ENCODE data around the gene GRAMD1B.
"Not testable (repeated sequence)": the region's sequence is repeated elsewhere in the genome, so short reads cannot be mapped to it uniquely, and the experiment has no call there.

GRAMD1B gene

GRCh38 chr11:123659311-123659710, 229.2 kb downstream of the GRAMD1B start:
- H3K36me3 ChIP-seq, result no peaks in the 10 kb centered on the region
- no peak for DNase-seq
- H3K4me3 ChIP-seq (ENCODE audit: low read depth, low read length), result no peak overlapping the region
- no peaks in the 10 kb centered on the region for H3K9me3 ChIP-seq
- TF ChIP-seq, protein P1, sequence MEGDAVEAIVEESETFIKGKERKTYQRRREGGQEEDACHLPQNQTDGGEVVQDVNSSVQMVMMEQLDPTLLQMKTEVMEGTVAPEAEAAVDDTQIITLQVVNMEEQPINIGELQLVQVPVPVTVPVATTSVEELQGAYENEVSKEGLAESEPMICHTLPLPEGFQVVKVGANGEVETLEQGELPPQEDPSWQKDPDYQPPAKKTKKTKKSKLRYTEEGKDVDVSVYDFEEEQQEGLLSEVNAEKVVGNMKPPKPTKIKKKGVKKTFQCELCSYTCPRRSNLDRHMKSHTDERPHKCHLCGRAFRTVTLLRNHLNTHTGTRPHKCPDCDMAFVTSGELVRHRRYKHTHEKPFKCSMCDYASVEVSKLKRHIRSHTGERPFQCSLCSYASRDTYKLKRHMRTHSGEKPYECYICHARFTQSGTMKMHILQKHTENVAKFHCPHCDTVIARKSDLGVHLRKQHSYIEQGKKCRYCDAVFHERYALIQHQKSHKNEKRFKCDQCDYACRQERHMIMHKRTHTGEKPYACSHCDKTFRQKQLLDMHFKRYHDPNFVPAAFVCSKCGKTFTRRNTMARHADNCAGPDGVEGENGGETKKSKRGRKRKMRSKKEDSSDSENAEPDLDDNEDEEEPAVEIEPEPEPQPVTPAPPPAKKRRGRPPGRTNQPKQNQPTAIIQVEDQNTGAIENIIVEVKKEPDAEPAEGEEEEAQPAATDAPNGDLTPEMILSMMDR (IDR thresholded peaks at IDR 0.05; ENCODE audit: low read depth, low read length), result no peak
- H3K4me1 ChIP-seq, result peaks cover 5% of the 10 kb centered on the region; the same call in 1 of the 2 replicates
- no peaks in the 10 kb centered on the region for H3K27me3 ChIP-seq

DNA sequence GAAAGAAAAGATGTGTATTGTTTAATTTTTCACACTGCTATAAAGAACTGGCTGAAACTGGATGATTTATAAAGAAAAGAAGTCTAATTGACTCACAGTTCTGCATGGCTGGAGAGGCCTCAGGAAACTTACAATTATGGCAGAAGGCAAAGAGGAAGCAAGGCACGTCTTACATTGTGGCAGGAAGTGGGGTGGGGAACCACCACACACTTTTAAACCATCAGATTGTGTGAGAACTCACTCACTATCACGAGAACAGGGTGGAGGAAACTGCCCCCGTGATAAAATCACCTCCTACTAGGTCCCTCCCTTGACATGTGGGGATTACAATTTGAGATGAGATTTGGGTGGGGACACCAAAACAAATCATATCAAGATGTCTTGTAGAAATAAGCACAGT, 229.9 kb downstream of the GRAMD1B start:
- H3K4me1 ChIP-seq; H3K4me3 ChIP-seq (ENCODE audit: low read depth, low read length); H3K9me3 ChIP-seq; DNase-seq; H3K27me3 ChIP-seq; H3K36me3 ChIP-seq: not testable (repeated sequence)

DNA sequence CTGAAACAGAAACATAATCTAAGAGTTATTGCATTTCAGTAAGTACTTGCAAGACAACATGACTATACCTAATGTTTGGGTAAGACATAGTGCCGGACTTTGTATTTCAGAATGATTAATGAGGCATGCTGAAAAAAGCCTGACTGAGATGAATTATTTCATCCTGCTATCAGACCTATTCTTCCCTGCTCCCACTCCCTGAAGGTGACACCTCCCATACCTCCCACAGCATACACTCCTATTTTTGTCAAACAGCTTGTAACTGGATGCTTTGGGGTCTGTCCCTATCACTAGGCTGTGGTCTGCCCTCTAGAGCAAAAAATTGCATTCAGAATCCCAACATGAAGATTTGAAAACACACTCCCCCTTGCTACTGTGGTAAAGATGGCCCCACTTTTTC, 235.2 kb downstream of the GRAMD1B start:
- H3K4me3 ChIP-seq (ENCODE audit: low read depth, low read length), result no peak overlapping the region
- no peaks in the 10 kb centered on the region for H3K4me1 ChIP-seq
- TF ChIP-seq, protein P1 (IDR thresholded peaks at IDR 0.05; ENCODE audit: low read depth, low read length), result no peak
- H3K36me3 ChIP-seq, result no peaks in the 10 kb centered on the region
- DNase-seq, result no peak
- no peaks in the 10 kb centered on the region for H3K27me3 ChIP-seq
- no peaks in the 10 kb centered on the region for H3K9me3 ChIP-seq

DNA sequence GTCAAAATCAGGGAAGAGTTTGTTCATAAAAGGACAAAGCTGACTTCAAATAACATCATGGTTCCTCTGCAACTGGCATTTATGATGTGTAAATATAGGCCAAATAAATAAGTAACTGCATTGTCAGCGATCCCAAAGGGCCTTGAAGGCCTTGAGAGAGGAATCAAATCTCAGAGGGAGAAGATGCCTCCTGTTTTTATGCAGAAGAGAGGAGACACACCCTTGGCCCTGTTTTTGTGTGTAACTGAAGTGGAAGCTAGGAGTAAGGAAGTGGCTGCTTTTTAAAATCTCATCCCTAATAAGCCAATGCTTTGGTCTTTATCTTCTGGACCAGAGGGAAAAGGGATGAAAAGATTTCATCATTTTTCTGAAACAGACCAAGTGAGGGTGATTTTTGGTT, 240.0 kb downstream of the GRAMD1B start:
- no peak overlapping the region for H3K4me3 ChIP-seq (ENCODE audit: low read depth, low read length)
- no peaks in the 10 kb centered on the region for H3K4me1 ChIP-seq
- DNase-seq, result no peak
- TF ChIP-seq, protein P1 (IDR thresholded peaks at IDR 0.05; ENCODE audit: low read depth, low read length), result no peak
- H3K9me3 ChIP-seq, result no peaks in the 10 kb centered on the region
- H3K27me3 ChIP-seq, result no peaks in the 10 kb centered on the region
- no peaks in the 10 kb centered on the region for H3K36me3 ChIP-seq

- H3K4me1 ChIP-seq, result no peaks in the 10 kb centered on the region
- H3K9me3 ChIP-seq, result no peaks in the 10 kb centered on the region
- H3K4me3 ChIP-seq (ENCODE audit: low read depth, low read length), result no peak overlapping the region
- H3K36me3 ChIP-seq, result no peaks in the 10 kb centered on the region
- no peak for DNase-seq
- TF ChIP-seq, protein P1 (IDR thresholded peaks at IDR 0.05; ENCODE audit: low read depth, low read length), result no peak
- H3K27me3 ChIP-seq, result no peaks in the 10 kb centered on the region
These were observed 241.5 kb downstream of the GRAMD1B start for GRCh38 chr11:123671534-123671933.

- Histone ChIP-seq H3K4me1 (no peaks in the 10 kb centered on the region), H3K27me3 (no peaks in the 10 kb centered on the region), H3K4me3 (ENCODE audit: low read depth, low read length) (no peak overlapping the region), H3K9me3 (no peaks in the 10 kb centered on the region), H3K36me3 (no peaks in the 10 kb centered on the region)
- DNase-seq, result no peak
- TF ChIP-seq, protein P1 (IDR thresholded peaks at IDR 0.05; ENCODE audit: low read depth, low read length), result no peak
These were observed 242.5 kb downstream of the GRAMD1B start for GRCh38 chr11:123672568-123672967.

GRCh38 chr11:123674297-123674696, 244.2 kb downstream of the GRAMD1B start:
- TF ChIP-seq, protein P1 (IDR thresholded peaks at IDR 0.05; ENCODE audit: low read depth, low read length), result no peak
- no peak overlapping the region for H3K4me3 ChIP-seq (ENCODE audit: low read depth, low read length)
- no peak for DNase-seq

More at GRCh38 chr11:123674297-123674696, 244.2 kb downstream of the GRAMD1B start:
- Histone ChIP-seq H3K9me3 (no peaks in the 10 kb centered on the region), H3K36me3 (no peaks in the 10 kb centered on the region), H3K27me3 (no peaks in the 10 kb centered on the region), H3K4me1 (no peaks in the 10 kb centered on the region)
